Measurements from ENCODE around the gene PLXDC2. TPM values are rescaled to one million over a fixed set of nuclear protein-coding genes. Genes with fewer than 3 reads are reported as not detected.
A peak's percentile ranks its signal among the peaks of the same experiment; 100 is the strongest.

Gene PLXDC2
- total and polyA plus RNA-seq, 2 donors (not counting 1 experiment from before 2014, with no cell fraction given), result 4.2 to 5.1 TPM

GRCh38 chr10:19906108-19906791 lies 90.0 kb downstream of the PLXDC2 start:
- Histone ChIP-seq H3K9me3 (ENCODE audit: control insufficient read depth, insufficient read depth, low read depth, low read length) (no peaks in the 10 kb centered on the region), H4K20me1 (ENCODE audit: control insufficient read depth, extremely low read depth, insufficient read depth, low read length) (no peaks in the 10 kb centered on the region), H3K4me3 (replicated peaks in 1 of 4; ENCODE audit: control extremely low read depth in 1 of 4, insufficient read depth in 1 of 4, low read depth in 3 of 4, low read length in 4 of 4) (no peak overlapping the region), H3K27me3 (ENCODE audit: control insufficient read depth, insufficient read depth, low read length) (no peaks in the 10 kb centered on the region), H3K4me2 (ENCODE audit: extremely low read depth, insufficient read depth, low read length) (no peak overlapping the region), H2AFZ (ENCODE audit: low read length) (no peak overlapping the region), H3K27ac (ENCODE audit: insufficient read depth, low read length) (no peak overlapping the region), H3K79me2 (ENCODE audit: control insufficient read depth, insufficient read depth, low read length) (no peaks in the 10 kb centered on the region), H3K9ac (ENCODE audit: insufficient read depth, low read length) (no peak overlapping the region), H3K4me1 (ENCODE audit: control insufficient read depth, extremely low read depth, insufficient read depth, low read length) (no peaks in the 10 kb centered on the region), H3K36me3 (ENCODE audit: control insufficient read depth, insufficient read depth, low read length) (no peaks in the 10 kb centered on the region)
- TF ChIP-seq CTCF (conservative IDR thresholded peaks at IDR 0.05 in 1 of 2, IDR thresholded peaks at IDR 0.05 in 1 of 2; ENCODE audit: low read depth in 1 of 2, low read length in 2 of 2) (no peak), EZH2 (IDR thresholded peaks at IDR 0.05; ENCODE audit: low read length, missing control alignments) (no peak)
- DNase-seq (ENCODE audit: low read depth in 2 of 2), result no peak

GRCh38 chr10:19908991-19909696 lies 92.9 kb downstream of the PLXDC2 start:
- Histone ChIP-seq H3K4me3 (replicated peaks in 1 of 4; ENCODE audit: control extremely low read depth in 1 of 4, insufficient read depth in 1 of 4, low read depth in 3 of 4, low read length in 4 of 4) (no peak overlapping the region), H3K36me3 (ENCODE audit: control insufficient read depth, insufficient read depth, low read length) (no peaks in the 10 kb centered on the region), H2AFZ (ENCODE audit: low read length) (no peak overlapping the region), H3K27ac (ENCODE audit: insufficient read depth, low read length) (no peak overlapping the region), H4K20me1 (ENCODE audit: control insufficient read depth, extremely low read depth, insufficient read depth, low read length) (no peaks in the 10 kb centered on the region), H3K9ac (ENCODE audit: insufficient read depth, low read length) (no peak overlapping the region), H3K27me3 (ENCODE audit: control insufficient read depth, insufficient read depth, low read length) (no peaks in the 10 kb centered on the region), H3K4me1 (ENCODE audit: control insufficient read depth, extremely low read depth, insufficient read depth, low read length) (no peaks in the 10 kb centered on the region), H3K4me2 (ENCODE audit: extremely low read depth, insufficient read depth, low read length) (no peak overlapping the region), H3K79me2 (ENCODE audit: control insufficient read depth, insufficient read depth, low read length) (no peaks in the 10 kb centered on the region), H3K9me3 (ENCODE audit: control insufficient read depth, insufficient read depth, low read depth, low read length) (no peaks in the 10 kb centered on the region)
- TF ChIP-seq CTCF (conservative IDR thresholded peaks at IDR 0.05 in 1 of 2, IDR thresholded peaks at IDR 0.05 in 1 of 2; ENCODE audit: low read depth in 1 of 2, low read length in 2 of 2), result no peak
- no peak for TF ChIP-seq EZH2 (IDR thresholded peaks at IDR 0.05; ENCODE audit: low read length, missing control alignments)
- peak in 1 of 2 donors; percentile 72 for DNase-seq (ENCODE audit: low read depth in 2 of 2)

GRCh38 chr10:19911886-19912285 lies 95.7 kb downstream of the PLXDC2 start:
- DNase-seq (ENCODE audit: low read depth in 2 of 2), result no peak
- Histone ChIP-seq H3K4me2 (ENCODE audit: extremely low read depth, insufficient read depth, low read length) (no peak overlapping the region), H3K4me1 (ENCODE audit: control insufficient read depth, extremely low read depth, insufficient read depth, low read length) (no peaks in the 10 kb centered on the region), H2AFZ (ENCODE audit: low read length) (no peak overlapping the region), H3K27ac (ENCODE audit: insufficient read depth, low read length) (no peak overlapping the region), H3K9ac (ENCODE audit: insufficient read depth, low read length) (no peak overlapping the region), H3K79me2 (ENCODE audit: control insufficient read depth, insufficient read depth, low read length) (no peaks in the 10 kb centered on the region), H3K4me3 (replicated peaks in 1 of 4; ENCODE audit: control extremely low read depth in 1 of 4, insufficient read depth in 1 of 4, low read depth in 3 of 4, low read length in 4 of 4) (no peak overlapping the region), H3K27me3 (ENCODE audit: control insufficient read depth, insufficient read depth, low read length) (no peaks in the 10 kb centered on the region), H4K20me1 (ENCODE audit: control insufficient read depth, extremely low read depth, insufficient read depth, low read length) (no peaks in the 10 kb centered on the region), H3K9me3 (ENCODE audit: control insufficient read depth, insufficient read depth, low read depth, low read length) (no peaks in the 10 kb centered on the region), H3K36me3 (ENCODE audit: control insufficient read depth, insufficient read depth, low read length) (no peaks in the 10 kb centered on the region)
- TF ChIP-seq EZH2 (IDR thresholded peaks at IDR 0.05; ENCODE audit: low read length, missing control alignments), result no peak
- no peak for TF ChIP-seq CTCF (conservative IDR thresholded peaks at IDR 0.05 in 1 of 2, IDR thresholded peaks at IDR 0.05 in 1 of 2; ENCODE audit: low read depth in 1 of 2, low read length in 2 of 2)
